ENCODE data around the gene UTF1. TPM values are rescaled to one million over a fixed set of nuclear protein-coding genes. Genes with fewer than 3 reads are reported as not detected.

Gene UTF1
- polyA plus RNA-seq, 1 donor from 2014 or later: not detected

GRCh38 chr10:133276435-133277201 lies 46.6 kb downstream of the UTF1 start, which contains the start of gene ADAM8:
Gene ADAM8, minus strand, starts transcription at chr10:133276868. Its CDS starts 51 bp downstream, at chr10:133276817.
- Histone ChIP-seq H3K79me2 (replicated peaks; ENCODE audit: insufficient read depth, low read length) (no peaks in the 10 kb centered on the region), H4K20me1 (ENCODE audit: insufficient read depth) (no peaks in the 10 kb centered on the region), H3K36me3 (ENCODE audit: insufficient read depth, low read length) (no peaks in the 10 kb centered on the region), H3K9me3 (ENCODE audit: low read length) (no peaks in the 10 kb centered on the region), H3K27me3 (ENCODE audit: insufficient read depth, low read depth, low read length) (peaks cover 10% of the 10 kb centered on the region), H2AFZ (ENCODE audit: low read depth, low read length) (no peak within 1 kb of the TSS), H3K4me3 (ENCODE audit: low read length) (no peak within 1 kb of the TSS), H3K9me2 (ENCODE audit: insufficient read depth, low read length) (no peaks in the 10 kb centered on the region), H3K9ac (ENCODE audit: low read length) (no peak within 1 kb of the TSS), H3F3A (ENCODE audit: insufficient read depth, low read length, poor library complexity, severe bottlenecking) (no peaks in the 10 kb centered on the region), H3K4me2 (ENCODE audit: low read length) (no peak within 1 kb of the TSS), H3K27ac (ENCODE audit: low read length) (no peak within 1 kb of the TSS)
- TF ChIP-seq EZH2 (IDR thresholded peaks at IDR 0.05; ENCODE audit: borderline replicate concordance, insufficient read depth, low read length, poor library complexity, severe bottlenecking) (no peak), CTCF (IDR thresholded peaks at IDR 0.05; ENCODE audit: poor library complexity, severe bottlenecking) (no peak), TAF1 (IDR thresholded peaks at IDR 0.05; ENCODE audit: low read depth) (no peak), POLR2AphosphoS5 (IDR thresholded peaks at IDR 0.05) (no peak), RAD21 (conservative IDR thresholded peaks at IDR 0.05) (no peak), MXI1 (conservative IDR thresholded peaks at IDR 0.05; ENCODE audit: poor library complexity, severe bottlenecking) (no peak), SMC3 (conservative IDR thresholded peaks at IDR 0.05; ENCODE audit: poor library complexity) (no peak), REST (IDR thresholded peaks at IDR 0.05; ENCODE audit: borderline replicate concordance) (no peak), EP300 (conservative IDR thresholded peaks at IDR 0.05; ENCODE audit: poor library complexity, severe bottlenecking) (no peak)

- H3K36me3 ChIP-seq (ENCODE audit: insufficient read depth, low read length): no peaks in the 10 kb centered on the region
- H3K9ac ChIP-seq (ENCODE audit: low read length): no peak overlapping the region
- no peaks in the 10 kb centered on the region for H3K79me2 ChIP-seq (replicated peaks; ENCODE audit: insufficient read depth, low read length)
- no peak overlapping the region for H3K4me3 ChIP-seq (ENCODE audit: low read length)
- no peaks in the 10 kb centered on the region for H3K9me2 ChIP-seq (ENCODE audit: insufficient read depth, low read length)
- TF ChIP-seq POLR2AphosphoS5 (IDR thresholded peaks at IDR 0.05): no peak
- no peak for TF ChIP-seq CTCF (IDR thresholded peaks at IDR 0.05; ENCODE audit: poor library complexity, severe bottlenecking)
- no peak for TF ChIP-seq EZH2 (IDR thresholded peaks at IDR 0.05; ENCODE audit: borderline replicate concordance, insufficient read depth, low read length, poor library complexity, severe bottlenecking)
- TF ChIP-seq REST (IDR thresholded peaks at IDR 0.05; ENCODE audit: borderline replicate concordance): no peak
- TF ChIP-seq RAD21 (conservative IDR thresholded peaks at IDR 0.05): no peak
- TF ChIP-seq SMC3 (conservative IDR thresholded peaks at IDR 0.05; ENCODE audit: poor library complexity): no peak
- TF ChIP-seq EP300 (conservative IDR thresholded peaks at IDR 0.05; ENCODE audit: poor library complexity, severe bottlenecking): no peak
- H3F3A ChIP-seq (ENCODE audit: insufficient read depth, low read length, poor library complexity, severe bottlenecking): no peaks in the 10 kb centered on the region
- no peak overlapping the region for H3K4me2 ChIP-seq (ENCODE audit: low read length)
- peaks cover 10% of the 10 kb centered on the region for H3K27me3 ChIP-seq (ENCODE audit: insufficient read depth, low read depth, low read length)
- H3K27ac ChIP-seq (ENCODE audit: low read length): no peak overlapping the region
- H2AFZ ChIP-seq (ENCODE audit: low read depth, low read length): no peak overlapping the region
- no peaks in the 10 kb centered on the region for H3K9me3 ChIP-seq (ENCODE audit: low read length)
- H4K20me1 ChIP-seq (ENCODE audit: insufficient read depth): no peaks in the 10 kb centered on the region
Observed at GRCh38 chr10:133277277-133277992, 47.4 kb downstream of the UTF1 start.
